HEK293T (cell line): ENCODE data around the gene RHOG.

Source experiments
- ARNT ChIP-seq: fragments of 450-650 bp; IDR thresholded peaks from 2 replicates; pipeline ENCODE4 v1.6.1; 2017; ENCODE audit warnings: mild to moderate bottlenecking
- FOXM1 ChIP-seq: fragments of 450-650 bp; IDR thresholded peaks from 2 replicates; pipeline ENCODE4 v1.6.1; 2017; ENCODE audit warnings: mild to moderate bottlenecking, borderline replicate concordance
- SUZ12 ChIP-seq: fragments of 450-650 bp; IDR thresholded peaks from 2 replicates; pipeline ENCODE4 v1.6.1; 2016; ENCODE audit warnings: mild to moderate bottlenecking
- TARDBP ChIP-seq: fragments of 450-650 bp; IDR thresholded peaks from 2 replicates; pipeline ENCODE4 v1.6.1; 2016

GRCh38 chr11:3840870-3841425 lies at the start of gene RHOG:
- TF ChIP-seq SUZ12, result no peak
- TF ChIP-seq TARDBP, result no peak
- no peak for TF ChIP-seq FOXM1
- no peak for TF ChIP-seq ARNT
